ENCODE measurements around the gene AOC1.

- no peak for TF ChIP-seq SRF (IDR thresholded peaks at IDR 0.05; ENCODE audit: low read depth in 2 of 2, low read length in 2 of 2)
- no peak for TF ChIP-seq NR2C2 (IDR thresholded peaks at IDR 0.05; ENCODE audit: borderline replicate concordance, control insufficient read depth, insufficient read length, low read depth)
- TF ChIP-seq CTCF (IDR thresholded peaks at IDR 0.05 in 2 of 3, conservative IDR thresholded peaks at IDR 0.05 in 1 of 3; ENCODE audit: control insufficient read depth in 2 of 3, extremely low read depth in 1 of 3, insufficient read depth in 1 of 3, low read depth in 3 of 3, low read length in 3 of 3): no peak
- TF ChIP-seq RAD21 (IDR thresholded peaks at IDR 0.05; ENCODE audit: insufficient read depth, low read depth, low read length): no peak
These were observed 22.3 kb downstream of the AOC1 start for GRCh38 chr7:150874401-150875198.

All from GM12878 (cell line).